ENCODE measurements around the gene PAFAH1B2. TPM values are rescaled to one million over a fixed set of nuclear protein-coding genes. Genes with fewer than 3 reads are reported as not detected.

Gene PAFAH1B2
- total RNA-seq, 1 experiment from 2014 or later = 153 TPM

DNA sequence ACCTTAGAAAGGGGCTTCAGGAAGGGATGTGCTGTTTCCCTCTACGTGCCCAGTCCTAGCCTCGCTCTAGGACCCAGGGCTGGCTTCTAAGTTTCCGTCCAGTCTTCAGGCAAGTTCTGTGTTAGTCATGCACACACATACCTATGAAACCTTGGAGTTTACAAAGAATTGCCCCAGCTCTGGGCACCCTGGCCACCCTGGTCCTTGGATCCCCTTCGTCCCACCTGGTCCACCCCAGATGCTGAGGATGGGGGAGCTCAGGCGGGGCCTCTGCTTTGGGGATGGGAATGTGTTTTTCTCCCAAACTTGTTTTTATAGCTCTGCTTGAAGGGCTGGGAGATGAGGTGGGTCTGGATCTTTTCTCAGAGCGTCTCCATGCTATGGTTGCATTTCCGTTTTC lies 52.9 kb downstream of the PAFAH1B2 start:
- H3K27ac ChIP-seq (ENCODE audit: low read depth, low read length, poor library complexity, severe bottlenecking) = no peak overlapping the region
- no peak for TF ChIP-seq EZH2 (IDR thresholded peaks at IDR 0.05; ENCODE audit: borderline replicate concordance, low read depth, low read length, poor library complexity, severe bottlenecking)
- no peak for TF ChIP-seq CTCF (conservative IDR thresholded peaks at IDR 0.05; ENCODE audit: low read depth, low read length)
- no peaks in the 10 kb centered on the region for H3K36me3 ChIP-seq (ENCODE audit: insufficient read depth, low read length, poor library complexity, severe bottlenecking)
- no TSS peak for BruUV-seq (replicated peaks)
- intact Hi-C loops (cut with micrococcal nuclease; ENCODE audit: unreplicated experiment) = no loop called here
- no peaks in the 10 kb centered on the region for H3K9me3 ChIP-seq (ENCODE audit: low read depth, low read length, poor library complexity, severe bottlenecking)
- peaks cover 4% of the 10 kb centered on the region for H3K4me1 ChIP-seq (ENCODE audit: insufficient read depth, low read length, poor library complexity, severe bottlenecking)
- ChIA-PET POLR2A (ENCODE audit: low non-redundant PET) (no interaction called here), CTCF (no interaction called here)
- H3K27me3 ChIP-seq (replicated peaks; ENCODE audit: insufficient read depth, low read depth, low read length, poor library complexity) = no peaks in the 10 kb centered on the region
- no peak for DNase-seq (ENCODE audit: low spot score)
- H3K4me3 ChIP-seq (ENCODE audit: low read depth, low read length, poor library complexity, severe bottlenecking) = no peak overlapping the region

DNA sequence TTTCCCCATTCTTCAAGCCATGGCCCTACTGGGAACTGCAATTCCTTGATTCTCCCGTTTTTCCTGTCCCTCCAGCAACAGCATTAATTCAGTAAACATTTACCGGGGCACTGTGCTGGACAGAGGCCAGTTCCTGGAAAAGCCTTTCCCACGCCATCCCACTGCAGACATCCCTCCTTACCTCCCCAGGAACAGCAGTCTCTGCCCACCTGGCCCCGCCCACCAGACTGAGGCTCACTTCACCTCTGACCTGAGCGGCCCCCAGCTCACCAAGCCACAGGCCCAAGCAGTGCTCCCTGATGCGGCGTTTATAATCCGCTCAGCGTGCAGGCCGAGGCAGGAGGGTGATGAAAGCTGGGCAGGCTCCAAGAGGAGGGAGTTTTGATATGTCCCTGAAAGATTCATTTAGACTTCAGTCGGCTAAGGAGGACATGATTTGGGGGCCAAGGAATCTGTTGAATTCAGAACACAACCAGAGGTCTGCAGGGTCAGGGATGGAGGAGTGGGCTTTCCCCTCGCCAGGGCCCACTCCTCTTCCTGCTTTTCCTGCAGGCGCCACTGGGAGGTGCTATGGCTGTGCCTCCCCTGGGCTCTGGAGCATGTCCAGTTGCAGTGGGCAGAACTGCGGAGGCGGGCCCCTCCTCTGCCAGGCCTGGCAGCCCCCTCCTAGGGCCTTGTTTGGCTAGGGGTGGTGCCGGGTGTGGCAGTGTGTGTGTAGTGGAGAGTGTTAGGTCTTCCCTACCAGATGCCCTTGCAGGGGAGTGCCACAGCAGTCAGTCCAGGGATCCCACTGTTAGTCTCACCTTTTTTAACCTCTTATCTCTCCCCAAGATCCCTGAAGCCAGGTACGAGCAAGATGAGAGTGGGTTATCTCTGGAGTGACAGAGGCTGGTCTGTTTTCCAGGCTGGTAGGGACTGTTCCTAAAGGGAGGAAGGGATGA lies 53.7 kb downstream of the PAFAH1B2 start:
- intact Hi-C loops (cut with micrococcal nuclease; ENCODE audit: unreplicated experiment) = no loop called here
- ChIA-PET POLR2A (ENCODE audit: low non-redundant PET) (no interaction called here), CTCF (no interaction called here)
- Histone ChIP-seq H3K4me1 (ENCODE audit: insufficient read depth, low read length, poor library complexity, severe bottlenecking) (peaks cover 4% of the 10 kb centered on the region), H3K36me3 (ENCODE audit: insufficient read depth, low read length, poor library complexity, severe bottlenecking) (no peaks in the 10 kb centered on the region), H3K9me3 (ENCODE audit: low read depth, low read length, poor library complexity, severe bottlenecking) (no peaks in the 10 kb centered on the region), H3K27me3 (replicated peaks; ENCODE audit: insufficient read depth, low read depth, low read length, poor library complexity) (no peaks in the 10 kb centered on the region), H3K4me3 (ENCODE audit: low read depth, low read length, poor library complexity, severe bottlenecking) (no peak overlapping the region), H3K27ac (ENCODE audit: low read depth, low read length, poor library complexity, severe bottlenecking) (no peak overlapping the region)
- DNase-seq (ENCODE audit: low spot score) = no peak
- no peak for TF ChIP-seq EZH2 (IDR thresholded peaks at IDR 0.05; ENCODE audit: borderline replicate concordance, low read depth, low read length, poor library complexity, severe bottlenecking)
- TF ChIP-seq CTCF (conservative IDR thresholded peaks at IDR 0.05; ENCODE audit: low read depth, low read length) = peak; percentile 63
- BruUV-seq (replicated peaks) = no TSS peak

GRCh38 chr11:117198613-117199012 lies 54.5 kb downstream of the PAFAH1B2 start:
- no peaks in the 10 kb centered on the region for H3K27me3 ChIP-seq (replicated peaks; ENCODE audit: insufficient read depth, low read depth, low read length, poor library complexity)
- no peak overlapping the region for H3K27ac ChIP-seq (ENCODE audit: low read depth, low read length, poor library complexity, severe bottlenecking)
- BruUV-seq (replicated peaks) = no TSS peak
- ChIA-PET POLR2A (ENCODE audit: low non-redundant PET) (no interaction called here), CTCF (no interaction called here)
- H3K4me1 ChIP-seq (ENCODE audit: insufficient read depth, low read length, poor library complexity, severe bottlenecking) = peaks cover 4% of the 10 kb centered on the region
- intact Hi-C loops (cut with micrococcal nuclease; ENCODE audit: unreplicated experiment) = no loop called here
- no peak for DNase-seq (ENCODE audit: low spot score)
- H3K9me3 ChIP-seq (ENCODE audit: low read depth, low read length, poor library complexity, severe bottlenecking) = no peaks in the 10 kb centered on the region
- no peak overlapping the region for H3K4me3 ChIP-seq (ENCODE audit: low read depth, low read length, poor library complexity, severe bottlenecking)
- H3K36me3 ChIP-seq (ENCODE audit: insufficient read depth, low read length, poor library complexity, severe bottlenecking) = no peaks in the 10 kb centered on the region
- TF ChIP-seq CTCF (conservative IDR thresholded peaks at IDR 0.05; ENCODE audit: low read depth, low read length) = no peak
- no peak for TF ChIP-seq EZH2 (IDR thresholded peaks at IDR 0.05; ENCODE audit: borderline replicate concordance, low read depth, low read length, poor library complexity, severe bottlenecking)
